ENCODE results near the gene NFIB. TPM values are rescaled to one million over a fixed set of nuclear protein-coding genes. Genes with fewer than 3 reads are reported as not detected.

Gene NFIB
- polyA plus RNA-seq, 1 of the 3 experiments (the other 2 are of a cell fraction), result 9.2 TPM

- WGBS (ENCODE audit: low lambda C conversion rate), result under 1% methylated on average over 21 of the region's 21 CpGs
- peaks cover 25% of the 10 kb centered on the region for H4K20me1 ChIP-seq (ENCODE audit: insufficient read depth)
- H3K9ac ChIP-seq, result peak overlapping the region; percentile 95
- POLR2A ChIA-PET, result interaction anchor here (0.6 to 1.2 kb wide), 3 partner anchors 11 to 124 kb away, joined by 3 to 5 read pairs (median 4); no protein-coding TSS in a partner anchor
- peaks cover 53% of the 10 kb centered on the region for H3K79me2 ChIP-seq (ENCODE audit: insufficient read depth)
- no peaks in the 10 kb centered on the region for H3K36me3 ChIP-seq (replicated peaks in 1 of 2; ENCODE audit: control insufficient read depth in 1 of 2, insufficient read depth in 2 of 2, low read length in 1 of 2)
- peak overlapping the region; percentile 84 for H3K4me2 ChIP-seq
- H3K4me3 ChIP-seq (ENCODE audit: low read depth in 2 of 2, low read length in 1 of 2), result peak overlapping the region; percentile 81 to 91
- CTCF ChIA-PET, result interaction anchor here (0.6 to 1.0 kb wide), 3 partner anchors 12 to 38 kb away, joined by 3 to 4 read pairs (median 3); no protein-coding TSS in a partner anchor
- no peaks in the 10 kb centered on the region for H3K9me3 ChIP-seq
- H2AFZ ChIP-seq (ENCODE audit: low read depth), result peak overlapping the region; percentile 75
- DNase-seq, result peak; percentile 74
- peaks cover 17% of the 10 kb centered on the region for H3F3A ChIP-seq (replicated peaks; ENCODE audit: insufficient read depth)
- H3K27me3 ChIP-seq (ENCODE audit: insufficient read depth), result no peaks in the 10 kb centered on the region
- H3K27ac ChIP-seq (ENCODE audit: low read depth in 2 of 2, low read length in 1 of 2), result peak overlapping the region; percentile 96 to 99
- H3K4me1 ChIP-seq (ENCODE audit: control insufficient read depth in 1 of 2, insufficient read depth in 2 of 2, low read depth in 1 of 2, low read length in 1 of 2), result peaks cover 19 to 29% of the 10 kb centered on the region in 2 experiments
- no peaks in the 10 kb centered on the region for H3K9me2 ChIP-seq
- TF ChIP-seq ZBTB33 (IDR thresholded peaks at IDR 0.05; ENCODE audit: borderline replicate concordance, low read depth), result no peak
- no peak for TF ChIP-seq FOXM1 (IDR thresholded peaks at IDR 0.05; ENCODE audit: low read depth)
- TF ChIP-seq EP300 (IDR thresholded peaks at IDR 0.05; ENCODE audit: borderline replicate concordance in 1 of 2, low read depth in 1 of 2, low read length in 1 of 2), result 0 out of 4 replicates have a peak, but pooled peaks of 1 of the 2 experiments have one; percentile 4
- TF ChIP-seq EZH2phosphoT487 (IDR thresholded peaks at IDR 0.05; ENCODE audit: borderline replicate concordance, low read depth), result no peak
- no peak for TF ChIP-seq RCOR1 (IDR thresholded peaks at IDR 0.05; ENCODE audit: low read length)
- TF ChIP-seq NRF1 (IDR thresholded peaks at IDR 0.05; ENCODE audit: low read depth, low read length), result no peak
- TF ChIP-seq NFIC (IDR thresholded peaks at IDR 0.05; ENCODE audit: borderline replicate concordance), result peak; percentile 8; the same call in 1 of the 2 replicates
- no peak for TF ChIP-seq REST (IDR thresholded peaks at IDR 0.05; ENCODE audit: low read depth, low read length)
- TF ChIP-seq CHD2 (IDR thresholded peaks at IDR 0.05; ENCODE audit: low read length, partially characterized antibody), result peak; percentile 31
- peak; percentile 72; the same call in 1 of the 2 replicates for TF ChIP-seq TAF1 (IDR thresholded peaks at IDR 0.05; ENCODE audit: borderline replicate concordance, low read depth, low read length)
- peak; percentile 74; the same call in 1 of the 2 replicates for TF ChIP-seq POLR2AphosphoS5 (IDR thresholded peaks at IDR 0.05; ENCODE audit: low read depth, low read length)
- TF ChIP-seq MEF2A (IDR thresholded peaks at IDR 0.05; ENCODE audit: borderline replicate concordance, low read depth), result no peak
- TF ChIP-seq IRF3 (IDR thresholded peaks at IDR 0.05; ENCODE audit: low read depth, low read length), result no peak
- TF ChIP-seq TEAD4 (IDR thresholded peaks at IDR 0.05; ENCODE audit: borderline replicate concordance, insufficient read depth), result peak; percentile 22; the same call in 1 of the 2 replicates
- no peak for TF ChIP-seq SMC3 (IDR thresholded peaks at IDR 0.05; ENCODE audit: low read depth, low read length)
- TF ChIP-seq TCF12 (IDR thresholded peaks at IDR 0.05), result peak; percentile 20; the same call in 1 of the 2 replicates
- TF ChIP-seq USF2 (IDR thresholded peaks at IDR 0.05; ENCODE audit: borderline replicate concordance, low read depth, low read length), result no peak
- TF ChIP-seq RFX5 (IDR thresholded peaks at IDR 0.05; ENCODE audit: low read length), result no peak
- no peak; the same call in 1 of the 2 replicates for TF ChIP-seq RAD21 (IDR thresholded peaks at IDR 0.05; ENCODE audit: low read length)
- no peak for TF ChIP-seq MXI1 (IDR thresholded peaks at IDR 0.05; ENCODE audit: low read depth, low read length)
- peak; percentile 26; the same call in 1 of the 2 replicates for TF ChIP-seq SIN3A (IDR thresholded peaks at IDR 0.05; ENCODE audit: borderline replicate concordance, low read depth, low read length)
- peak; percentile 35; the same call in 1 of the 2 replicates for TF ChIP-seq RXRA (IDR thresholded peaks at IDR 0.05; ENCODE audit: borderline replicate concordance, low read depth)
- no peak for TF ChIP-seq ELF1 (IDR thresholded peaks at IDR 0.05)
- peak; percentile 19; the same call in 1 of the 2 replicates for TF ChIP-seq PBX3 (IDR thresholded peaks at IDR 0.05)
- TF ChIP-seq JUND (IDR thresholded peaks at IDR 0.05), result peak; percentile 13; the same call in 1 of the 2 replicates
These were observed 535 bp upstream of the NFIB start for GRCh38 chr9:14314424-14314928.

Data from SK-N-SH (cell line).